GM12873 (cell line): ENCODE data around the gene NRDC.

Source experiments
- CTCF ChIP-seq: IDR thresholded peaks from 2 replicates; pipeline ENCODE4 v1.5.1; 2012; ENCODE audit warnings: low read depth, mild to moderate bottlenecking, moderate library complexity, low read length, control low read depth; ENCODE audit not compliant: insufficient read depth; ENCODE audit errors: missing control alignments

The NRDC gene

GRCh38 chr1:51784997-51785421, 93.5 kb downstream of the NRDC start:
- no peak for TF ChIP-seq CTCF

- TF ChIP-seq CTCF = no peak
Observed at GRCh38 chr1:51780927-51781326, 97.6 kb downstream of the NRDC start.

GRCh38 chr1:51776408-51776807, 102.1 kb downstream of the NRDC start:
- no peak for TF ChIP-seq CTCF

GRCh38 chr1:51768971-51769588, 109.4 kb downstream of the NRDC start:
- TF ChIP-seq CTCF = peak; percentile 73

GRCh38 chr1:51761351-51761750, 117.2 kb downstream of the NRDC start:
- no peak for TF ChIP-seq CTCF

- no peak for TF ChIP-seq CTCF
Observed at GRCh38 chr1:51760872-51761271, 117.7 kb downstream of the NRDC start.

- TF ChIP-seq CTCF = no peak
Observed at GRCh38 chr1:51758310-51758709, 120.2 kb downstream of the NRDC start.

- TF ChIP-seq CTCF = no peak
Observed at GRCh38 chr1:51756290-51756689, 122.2 kb downstream of the NRDC start.
